GM21619 (cell line): ENCODE data around the gene TBC1D17.

Source experiments
- ATAC-seq: cut with Tn5 transposase; IDR thresholded peaks from one replicate; pipeline ENCODE4 v1.9.1; 2021; ENCODE audit not compliant: unreplicated experiment

TBC1D17 gene

GRCh38 chr19:49877020-49877878, at the start of gene TBC1D17, which contains the start of gene AKT1S1:
TSS of gene TBC1D17 (plus strand) at chr19:49877702. CDS start at chr19:49877724, 22 bp downstream.
TSS of gene AKT1S1 (minus strand) at chr19:49877355. CDS start at chr19:49873295, 4,060 bp downstream.
- peak; percentile 58 for ATAC-seq

GRCh38 chr19:49829200-49829599, 48.3 kb upstream of the TBC1D17 start:
- no peak for ATAC-seq

- ATAC-seq, result no peak
Measured at GRCh38 chr19:49829721-49830120, 47.8 kb upstream of the TBC1D17 start.

- no peak for ATAC-seq
Measured at GRCh38 chr19:49830766-49831165, 46.7 kb upstream of the TBC1D17 start.

GRCh38 chr19:49831592-49831991, 45.9 kb upstream of the TBC1D17 start:
- ATAC-seq, result no peak

- no peak for ATAC-seq
Measured at GRCh38 chr19:49832556-49832955, 44.9 kb upstream of the TBC1D17 start.

GRCh38 chr19:49833599-49833998, 43.9 kb upstream of the TBC1D17 start:
- ATAC-seq, result no peak

GRCh38 chr19:49835562-49835961, 41.9 kb upstream of the TBC1D17 start:
- ATAC-seq, result no peak

- ATAC-seq, result no peak
Measured at GRCh38 chr19:49836176-49837008, 41.1 kb upstream of the TBC1D17 start.

GRCh38 chr19:49837009-49837310, 40.5 kb upstream of the TBC1D17 start:
- ATAC-seq, result no peak

- no peak for ATAC-seq
Measured at GRCh38 chr19:49837425-49837824, 40.1 kb upstream of the TBC1D17 start.

- ATAC-seq, result no peak
Measured at GRCh38 chr19:49838885-49839588, 38.5 kb upstream of the TBC1D17 start.

GRCh38 chr19:49839713-49840112, 37.8 kb upstream of the TBC1D17 start:
- no peak for ATAC-seq

- ATAC-seq, result no peak
Measured at GRCh38 chr19:49840321-49840720, 37.2 kb upstream of the TBC1D17 start.

- no peak for ATAC-seq
Measured at GRCh38 chr19:49840736-49841249, 36.7 kb upstream of the TBC1D17 start.

- no peak for ATAC-seq
Measured at GRCh38 chr19:49843265-49843664, 34.2 kb upstream of the TBC1D17 start.

GRCh38 chr19:49844138-49845095, 33.1 kb upstream of the TBC1D17 start:
- ATAC-seq, result no peak

GRCh38 chr19:49845414-49845813, 32.1 kb upstream of the TBC1D17 start:
- no peak for ATAC-seq

- ATAC-seq, result no peak
Measured at GRCh38 chr19:49846408-49846807, 31.1 kb upstream of the TBC1D17 start.
